Osteoblast (primary cell): ENCODE measurements around the gene HDAC10. TPM values are rescaled to one million over a fixed set of nuclear protein-coding genes. Genes with fewer than 3 reads are reported as not detected.

Experiments
- DNase-seq: peaks from one replicate; pipeline ENCODE4 v3.0.0; 2011; ENCODE audit warnings: low spot score, mixed read lengths; ENCODE audit not compliant: insufficient read length; ENCODE audit errors: missing footprints
- H2AFZ ChIP-seq: 2 replicates; pipeline ENCODE4 v1.6.0; 2011; ENCODE audit warnings: mild to moderate bottlenecking, low read length
- H3K27ac ChIP-seq: 2 replicates; pipeline ENCODE4 v1.5.1; 2011; ENCODE audit warnings: mild to moderate bottlenecking, low read depth, low read length, moderate library complexity
- H3K27me3 ChIP-seq: 2 replicates; pipeline ENCODE4 v1.6.0; 2012; ENCODE audit warnings: mild to moderate bottlenecking, control low read depth, inconsistent platforms, low read length, moderate library complexity; ENCODE audit not compliant: insufficient read depth
- H3K36me3 ChIP-seq: 2 replicates; pipeline ENCODE4 v1.5.1; 2011; ENCODE audit warnings: mild to moderate bottlenecking, low read length, control low read depth, moderate library complexity; ENCODE audit not compliant: insufficient read depth
- H3K4me1 ChIP-seq: 2 replicates; pipeline ENCODE4 v1.5.1; 2011; ENCODE audit warnings: mild to moderate bottlenecking, low read length, control low read depth, moderate library complexity; ENCODE audit not compliant: insufficient read depth
- H3K4me2 ChIP-seq: 2 replicates; pipeline ENCODE4 v1.6.0; 2011; ENCODE audit warnings: mild to moderate bottlenecking, low read length; ENCODE audit not compliant: insufficient read depth
- H3K4me3 ChIP-seq: fragments of 200-600 bp; sonication (generic); 3 replicates; pipeline ENCODE4 v1.5.1; 2012; ENCODE audit warnings: mild to moderate bottlenecking, low read length, inconsistent platforms; ENCODE audit not compliant: insufficient read depth
- H3K79me2 ChIP-seq: 2 replicates; pipeline ENCODE4 v1.6.0; 2012; ENCODE audit warnings: mild to moderate bottlenecking, low read length, control low read depth, inconsistent platforms; ENCODE audit not compliant: insufficient read depth
- H3K9me3 ChIP-seq: 2 replicates; pipeline ENCODE4 v1.5.1; 2011; ENCODE audit warnings: low read depth, low read length, control low read depth
- H4K20me1 ChIP-seq: 2 replicates; pipeline ENCODE4 v1.6.0; 2012; ENCODE audit warnings: mild to moderate bottlenecking, low read length, control low read depth; ENCODE audit not compliant: insufficient read depth
- CTCF ChIP-seq: IDR thresholded peaks from 2 replicates; pipeline ENCODE4 v1.5.1; 2011; ENCODE audit warnings: mild to moderate bottlenecking, low read depth, low read length, moderate library complexity; ENCODE audit errors: extremely low read depth
- total RNA-seq: library from RNA; depleted of rRNA; stranded (reverse); fragments of >200 nt; gene quantifications from 2 replicates; pipeline ENCODE4 v1.2.3, GENCODE V29; 2012

Gene HDAC10
- total RNA-seq, 1 donor, result 19.2 TPM

- peaks cover 37% of the 10 kb centered on the region for H3K79me2 ChIP-seq
- peaks cover 22% of the 10 kb centered on the region for H4K20me1 ChIP-seq
- DNase-seq, result peak; percentile 100
- TF ChIP-seq CTCF, result no peak
- H3K4me1 ChIP-seq, result peaks cover 9% of the 10 kb centered on the region
- H3K27me3 ChIP-seq, result no peaks in the 10 kb centered on the region
- H3K4me3 ChIP-seq, result peak within 1 kb of the TSS; percentile 81
- peaks cover 13% of the 10 kb centered on the region for H3K36me3 ChIP-seq
- H3K27ac ChIP-seq, result peak within 1 kb of the TSS; percentile 41
- H3K9me3 ChIP-seq, result no peaks in the 10 kb centered on the region
- H2AFZ ChIP-seq, result peak within 1 kb of the TSS; percentile 47
- peak within 1 kb of the TSS; percentile 94 for H3K4me2 ChIP-seq
Observed at GRCh38 chr22:50200461-50201190, 50.4 kb downstream of the HDAC10 start, which contains the start of gene SELENOO. Gene SELENOO (plus strand): TSS chr22:50201011. CDS start chr22:50201037, 26 bp downstream.

- no peaks in the 10 kb centered on the region for H3K27me3 ChIP-seq
Observed at GRCh38 chr22:50199829-50200460, 51.1 kb downstream of the HDAC10 start.

GRCh38 chr22:50199251-50199721 is 51.8 kb downstream of the HDAC10 start:
- Histone ChIP-seq H4K20me1 (peaks cover 22% of the 10 kb centered on the region), H3K27me3 (no peaks in the 10 kb centered on the region), H3K79me2 (peaks cover 27% of the 10 kb centered on the region), H3K36me3 (peaks cover 21% of the 10 kb centered on the region), H3K9me3 (no peaks in the 10 kb centered on the region), H2AFZ (no peak overlapping the region), H3K4me2 (no peak overlapping the region), H3K27ac (no peak overlapping the region), H3K4me3 (no peak overlapping the region), H3K4me1 (peaks cover 9% of the 10 kb centered on the region)
- TF ChIP-seq CTCF, result no peak
- DNase-seq, result no peak

More at GRCh38 chr22:50199829-50200460, 51.1 kb downstream of the HDAC10 start:
- no peak for TF ChIP-seq CTCF
- DNase-seq, result no peak
- Histone ChIP-seq H3K9me3 (no peaks in the 10 kb centered on the region), H3K27ac (no peak overlapping the region), H3K79me2 (peaks cover 31% of the 10 kb centered on the region), H4K20me1 (peaks cover 22% of the 10 kb centered on the region), H3K4me2 (peak overlapping the region; percentile 75), H2AFZ (no peak overlapping the region), H3K4me3 (peak overlapping the region; percentile 81), H3K4me1 (peaks cover 9% of the 10 kb centered on the region), H3K36me3 (peaks cover 14% of the 10 kb centered on the region)

- H4K20me1 ChIP-seq, result peaks cover 17% of the 10 kb centered on the region
- DNase-seq, result no peak
- no peak overlapping the region for H3K4me2 ChIP-seq
- no peak for TF ChIP-seq CTCF
- H3K36me3 ChIP-seq, result peaks cover 24% of the 10 kb centered on the region
- no peak overlapping the region for H3K4me3 ChIP-seq
- peaks cover 25% of the 10 kb centered on the region for H3K79me2 ChIP-seq
- no peaks in the 10 kb centered on the region for H3K9me3 ChIP-seq
- no peak overlapping the region for H2AFZ ChIP-seq
- peaks cover 9% of the 10 kb centered on the region for H3K4me1 ChIP-seq
- no peak overlapping the region for H3K27ac ChIP-seq
- H3K27me3 ChIP-seq, result no peaks in the 10 kb centered on the region
Observed at GRCh38 chr22:50198624-50199017, 52.4 kb downstream of the HDAC10 start.
